Measurements from ENCODE around the gene ZNF254. TPM values are rescaled to one million over a fixed set of nuclear protein-coding genes. Genes with fewer than 3 reads are reported as not detected.

The ZNF254 gene
- 4.9 and 5.9 TPM in 2 replicates for total RNA-seq

GRCh38 chr19:24086974-24087595, at the start of gene ZNF254:
Gene ZNF254 (plus strand): TSS chr19:24087187. CDS start chr19:24087308, 121 bp downstream.

Other genes with a start within 250 kb of the ZNF254 start
- 0.09 and 1.2 TPM in 2 replicates for gene ZNF726, start 172.3 kb upstream of the ZNF254 start, total RNA-seq